HG03196 (cell line): ENCODE measurements around the gene BABAM2.
A peak's percentile ranks its signal among the peaks of the same experiment; 100 is the strongest.
"Not testable (repeated sequence)": the region's sequence is repeated elsewhere in the genome, so short reads cannot be mapped to it uniquely, and the experiment has no call there.

Experiments used
- ATAC-seq: cut with Tn5 transposase; IDR thresholded peaks from one replicate; pipeline ENCODE4 v1.9.1; 2021; ENCODE audit not compliant: unreplicated experiment

BABAM2 gene

GRCh38 chr2:27875089-27875881 is 15.2 kb upstream of the BABAM2 start:
- ATAC-seq = no peak

DNA sequence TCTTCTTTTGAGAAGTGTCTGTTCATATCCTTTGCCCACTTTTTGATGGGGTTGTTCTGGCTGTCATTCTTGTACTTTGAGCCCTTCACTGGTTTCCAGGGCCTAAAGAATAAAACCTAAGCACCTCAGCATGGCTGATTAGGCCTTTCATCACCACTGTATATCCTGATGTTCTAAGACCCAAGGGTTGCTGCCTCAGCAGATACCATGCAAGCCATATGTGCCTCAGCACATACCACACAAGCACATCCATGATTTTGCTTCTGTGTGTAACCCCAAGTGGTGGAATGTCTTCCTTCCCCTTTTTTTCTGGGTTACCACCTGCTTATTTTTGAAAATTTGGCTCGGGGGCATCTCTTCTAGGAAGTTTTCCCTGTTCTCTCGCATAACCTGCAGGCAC is 11.7 kb upstream of the BABAM2 start:
- no peak for ATAC-seq

DNA sequence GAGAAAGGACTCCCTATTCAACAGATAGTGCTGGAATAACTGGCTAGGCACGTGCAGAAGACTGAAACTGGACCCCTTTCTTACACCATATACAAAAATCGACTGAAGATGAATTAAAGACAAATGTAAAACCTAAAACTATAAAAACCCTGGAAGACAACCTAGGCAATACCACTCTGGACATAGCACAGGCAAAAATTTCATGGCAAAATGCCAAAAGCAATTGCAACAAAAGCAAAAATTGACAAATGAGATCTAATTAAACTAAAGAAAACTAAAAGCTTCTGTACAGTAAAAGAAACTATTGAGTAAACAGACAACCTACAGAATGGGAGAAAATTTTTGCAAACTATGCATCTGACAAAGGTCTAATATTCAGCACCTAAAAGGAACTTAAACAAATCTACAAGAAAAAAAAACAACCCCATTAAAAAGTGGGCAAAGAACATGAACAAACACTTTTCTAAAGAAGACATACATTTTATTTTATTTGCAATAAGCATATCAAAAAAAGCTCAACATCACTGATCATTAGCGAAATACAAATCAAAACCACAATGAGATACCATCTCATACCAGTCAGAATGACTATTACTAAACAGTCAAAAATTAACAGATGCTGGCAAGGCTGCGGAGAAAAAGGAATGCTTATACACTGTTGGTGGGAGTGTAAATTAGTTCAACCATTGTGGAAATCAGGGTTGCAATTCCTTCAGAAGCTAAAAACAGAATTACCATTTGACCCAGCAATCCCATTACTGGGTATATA is 8.5 kb upstream of the BABAM2 start:
- ATAC-seq = not testable (repeated sequence)

- ATAC-seq = not testable (repeated sequence)
Measured at GRCh38 chr2:27882584-27882922, 8.0 kb upstream of the BABAM2 start.

- ATAC-seq = no peak
Measured at GRCh38 chr2:27884601-27885000, 5.9 kb upstream of the BABAM2 start.

GRCh38 chr2:27885234-27885633 is 5.3 kb upstream of the BABAM2 start:
- ATAC-seq = no peak

DNA sequence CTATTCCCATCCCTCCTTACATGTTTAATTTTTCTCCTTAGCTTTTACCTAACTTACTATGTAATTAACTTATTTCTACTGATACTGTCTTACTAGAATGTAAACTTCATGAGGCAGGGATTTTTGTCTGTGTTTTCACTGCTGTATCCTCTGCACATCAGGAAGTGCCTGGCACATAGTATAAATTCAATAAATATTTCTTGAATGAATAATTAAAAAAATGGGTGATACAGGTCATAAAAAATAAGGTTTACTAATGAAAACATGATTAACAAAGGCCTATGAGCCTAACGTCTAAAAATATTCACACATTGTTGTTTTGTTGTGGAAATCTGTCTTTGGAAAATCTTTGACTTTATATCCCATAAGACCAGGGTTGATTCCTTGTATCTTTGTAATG is 4.9 kb upstream of the BABAM2 start:
- ATAC-seq = no peak

- ATAC-seq = no peak
Measured at GRCh38 chr2:27886322-27886721, 4.2 kb upstream of the BABAM2 start.

DNA sequence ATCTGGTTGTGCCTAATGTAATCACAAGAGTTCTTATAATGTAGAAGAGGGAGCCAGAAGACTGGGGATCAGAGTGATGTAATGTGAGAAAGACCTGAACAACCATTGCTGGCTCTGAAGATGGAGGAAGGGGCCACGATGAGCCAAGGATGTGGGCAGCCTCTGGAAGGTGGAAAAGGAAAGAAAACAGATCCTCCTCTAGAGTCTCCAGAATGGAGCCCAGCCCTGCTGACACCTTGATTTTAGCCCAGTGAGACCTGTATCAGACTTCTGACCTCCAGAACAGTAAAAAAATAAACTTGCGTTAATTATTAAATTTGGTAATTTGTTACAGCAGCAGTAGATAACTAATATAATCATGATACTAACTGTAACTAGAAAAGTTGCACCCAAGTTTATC is 3.4 kb upstream of the BABAM2 start:
- no peak for ATAC-seq

DNA sequence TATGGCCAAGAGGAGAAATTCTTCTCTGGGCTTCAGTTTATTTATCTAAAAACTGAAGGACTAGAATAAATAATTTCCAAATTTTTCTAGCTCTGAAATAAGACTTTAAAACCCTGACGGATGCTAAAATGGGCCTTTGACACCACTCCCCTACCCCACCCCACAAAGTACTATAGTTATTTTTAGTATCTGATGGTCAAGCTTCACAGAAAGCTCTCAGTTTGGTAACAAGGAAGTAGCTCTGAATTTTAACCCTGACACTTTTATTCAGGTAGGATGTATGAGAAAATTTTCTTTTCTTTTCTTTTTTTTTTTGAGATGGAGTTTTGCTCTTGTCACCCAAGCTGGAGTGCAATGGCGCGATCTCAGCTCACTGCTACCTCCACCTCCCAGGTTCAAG is 2.7 kb upstream of the BABAM2 start:
- ATAC-seq = no peak

- ATAC-seq = no peak
Measured at GRCh38 chr2:27888790-27889189, 1.7 kb upstream of the BABAM2 start.

DNA sequence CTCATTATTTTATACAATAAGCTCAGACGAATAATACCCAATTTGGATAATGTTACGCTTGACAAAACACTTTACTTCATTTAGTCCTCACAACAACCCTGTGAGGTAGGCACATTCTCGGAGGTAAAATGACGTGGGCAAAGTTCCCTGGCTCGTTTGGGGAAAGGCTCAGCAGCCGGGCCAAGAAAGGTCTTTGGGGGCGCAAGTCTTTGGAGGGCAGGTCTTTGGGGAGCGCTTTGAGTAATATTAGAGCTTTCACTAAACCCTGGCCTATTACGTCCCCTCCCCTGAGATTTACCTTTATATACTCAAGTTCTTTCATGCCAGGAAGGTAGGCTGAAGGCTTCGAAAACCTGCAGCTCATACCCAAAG is 769 bp upstream of the BABAM2 start:
- peak; percentile 2 for ATAC-seq

GRCh38 chr2:27890924-27891672 is 569 bp downstream of the BABAM2 start:
- peak; percentile 9 for ATAC-seq

- ATAC-seq = no peak
Measured at GRCh38 chr2:27891673-27892105, 1.2 kb downstream of the BABAM2 start.

DNA sequence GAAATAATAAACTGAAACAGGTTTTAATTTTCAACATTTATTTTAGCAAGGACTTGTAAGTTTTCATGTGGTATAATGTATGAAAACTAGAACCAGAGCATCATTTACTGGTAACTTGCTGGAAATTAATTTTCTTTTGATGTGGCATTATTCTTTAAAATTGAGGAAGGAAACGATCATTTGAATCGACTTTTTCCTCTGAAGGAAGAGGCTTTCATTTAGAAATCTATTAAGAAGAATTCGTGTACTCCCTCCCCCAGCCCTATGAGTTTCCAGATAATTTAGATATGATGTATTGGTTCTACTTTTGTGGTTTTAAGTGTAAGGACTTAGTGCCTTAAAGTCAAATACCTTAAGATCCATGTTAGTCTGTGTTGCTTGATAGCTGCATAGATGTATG is 2.5 kb downstream of the BABAM2 start:
- no peak for ATAC-seq

DNA sequence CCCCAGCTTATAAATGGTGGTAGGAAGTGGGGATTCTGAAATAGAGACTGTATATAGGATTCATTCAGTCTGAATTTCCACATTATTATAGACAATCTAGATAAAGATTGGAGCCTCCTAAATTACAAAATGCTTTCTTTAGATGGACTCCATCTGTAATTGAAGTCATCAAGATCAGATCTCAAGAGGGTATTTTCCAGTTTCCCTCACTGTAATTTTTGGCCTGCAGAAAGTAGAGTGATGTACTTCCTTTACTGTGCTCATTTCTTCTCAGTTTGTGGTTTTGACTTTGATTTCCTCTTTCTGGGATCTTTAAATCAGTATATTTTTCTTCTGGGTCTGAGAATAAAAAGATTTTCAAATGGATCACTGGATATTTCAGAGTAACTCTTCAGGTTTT is 7.2 kb downstream of the BABAM2 start:
- ATAC-seq = no peak

- no peak for ATAC-seq
Measured at GRCh38 chr2:27901234-27901633, 10.7 kb downstream of the BABAM2 start.

DNA sequence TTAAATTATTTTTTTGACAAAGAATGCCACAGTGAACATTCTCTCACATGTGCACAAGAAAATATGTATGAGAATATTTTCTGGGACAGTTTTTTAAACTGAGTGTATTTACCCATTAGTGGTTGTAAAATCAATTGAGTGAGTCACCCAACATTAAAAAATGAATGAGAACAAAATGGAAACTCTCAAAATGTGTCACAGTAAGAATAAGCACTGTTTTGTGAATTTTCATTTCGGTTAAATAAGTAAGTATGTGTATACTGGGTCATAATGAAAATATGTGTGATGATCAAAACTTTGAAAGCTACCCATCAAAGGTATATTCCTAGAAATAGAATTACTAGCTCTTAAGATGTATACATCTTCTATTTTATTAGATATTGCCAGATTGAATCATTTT is 11.6 kb downstream of the BABAM2 start:
- ATAC-seq = no peak

GRCh38 chr2:27903018-27903417 is 12.5 kb downstream of the BABAM2 start:
- no peak for ATAC-seq

GRCh38 chr2:27903649-27904404 is 13.3 kb downstream of the BABAM2 start:
- no peak for ATAC-seq

DNA sequence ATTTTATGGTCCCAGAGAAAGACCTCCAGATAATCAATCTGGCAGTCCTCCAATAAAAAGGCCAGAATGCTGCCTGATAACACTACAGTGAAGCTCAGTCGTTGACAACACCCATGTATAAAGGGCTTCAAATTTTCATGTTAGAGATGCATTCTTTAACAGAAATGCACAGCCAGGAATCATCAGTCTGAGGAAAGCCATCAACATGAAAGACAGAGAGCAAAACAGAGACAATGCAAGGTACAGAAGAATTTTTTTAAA is 13.8 kb downstream of the BABAM2 start:
- no peak for ATAC-seq
